ENCODE measurements around the gene KCNT1. TPM values are rescaled to one million over a fixed set of nuclear protein-coding genes. Genes with fewer than 3 reads are reported as not detected.

KCNT1 gene
- total RNA-seq, 2 donors from 2014 or later, result under 0.01 TPM

DNA sequence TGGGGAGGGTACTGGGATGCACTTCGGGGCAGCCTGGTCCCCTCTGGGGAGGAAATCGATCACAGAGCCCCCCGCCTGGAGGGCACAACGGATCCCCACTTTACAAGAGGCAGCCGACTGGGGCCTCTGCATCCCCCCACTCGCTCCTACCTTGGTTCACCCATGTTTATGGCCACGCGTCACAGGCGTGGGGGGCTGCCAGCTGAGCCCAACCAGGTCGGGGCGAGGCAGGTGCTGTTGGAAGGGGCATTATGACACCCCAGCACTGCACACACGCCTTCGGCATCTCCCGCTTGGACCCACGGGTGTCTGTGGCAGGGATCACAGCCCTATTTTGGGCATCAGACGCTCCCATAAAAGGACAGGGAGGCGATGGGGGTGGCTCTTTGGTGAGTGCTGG, 17.3 kb upstream of the KCNT1 start:
- no peak for ATAC-seq
- Histone ChIP-seq H3K27me3 (peaks cover 0 to 5% of the 10 kb centered on the region in 2 donors), H3K27ac (no peak overlapping the region), H3K9me3 (no peaks in the 10 kb centered on the region), H3K4me3 (no peak overlapping the region), H3K4me1 (no peaks in the 10 kb centered on the region), H3K36me3 (replicated peaks in 1 of 2; ENCODE audit: insufficient read depth in 1 of 2, low read depth in 2 of 2) (no peaks in the 10 kb centered on the region)
- no peak for TF ChIP-seq POLR2A (IDR thresholded peaks at IDR 0.05)
- TF ChIP-seq, protein P1, sequence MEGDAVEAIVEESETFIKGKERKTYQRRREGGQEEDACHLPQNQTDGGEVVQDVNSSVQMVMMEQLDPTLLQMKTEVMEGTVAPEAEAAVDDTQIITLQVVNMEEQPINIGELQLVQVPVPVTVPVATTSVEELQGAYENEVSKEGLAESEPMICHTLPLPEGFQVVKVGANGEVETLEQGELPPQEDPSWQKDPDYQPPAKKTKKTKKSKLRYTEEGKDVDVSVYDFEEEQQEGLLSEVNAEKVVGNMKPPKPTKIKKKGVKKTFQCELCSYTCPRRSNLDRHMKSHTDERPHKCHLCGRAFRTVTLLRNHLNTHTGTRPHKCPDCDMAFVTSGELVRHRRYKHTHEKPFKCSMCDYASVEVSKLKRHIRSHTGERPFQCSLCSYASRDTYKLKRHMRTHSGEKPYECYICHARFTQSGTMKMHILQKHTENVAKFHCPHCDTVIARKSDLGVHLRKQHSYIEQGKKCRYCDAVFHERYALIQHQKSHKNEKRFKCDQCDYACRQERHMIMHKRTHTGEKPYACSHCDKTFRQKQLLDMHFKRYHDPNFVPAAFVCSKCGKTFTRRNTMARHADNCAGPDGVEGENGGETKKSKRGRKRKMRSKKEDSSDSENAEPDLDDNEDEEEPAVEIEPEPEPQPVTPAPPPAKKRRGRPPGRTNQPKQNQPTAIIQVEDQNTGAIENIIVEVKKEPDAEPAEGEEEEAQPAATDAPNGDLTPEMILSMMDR (IDR thresholded peaks at IDR 0.05), result no peak
- WGBS, 2 donors, result 52% methylated on average over 16 of the region's 17 CpGs; no CpG with 5 or more reads in 1 of the 2 donors
- intact Hi-C loops (cut with DNase I), result no loop called here
- no peak for DNase-seq

DNA sequence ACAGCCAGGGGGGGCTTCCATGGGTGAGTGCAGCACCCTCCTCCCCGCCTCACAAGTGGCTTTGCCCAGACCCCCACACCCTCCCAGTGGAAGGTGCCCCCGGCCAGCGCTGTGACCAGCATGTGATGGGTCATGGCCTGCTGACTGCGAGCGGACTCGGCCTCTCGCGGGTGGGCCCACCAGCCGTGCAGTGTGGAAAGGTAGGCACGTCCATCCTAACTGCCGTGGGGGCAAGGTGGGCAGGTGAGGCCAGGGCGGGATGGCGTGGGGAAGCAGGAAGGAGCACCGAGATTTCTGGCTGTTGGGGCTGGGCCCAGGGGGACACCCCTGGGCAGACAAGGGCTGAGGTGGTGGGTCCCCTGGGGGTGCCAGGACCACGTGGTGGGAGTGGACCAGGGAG, 14.8 kb upstream of the KCNT1 start:
- no peak overlapping the region for H3K4me3 ChIP-seq
- peaks cover 0 to 1% of the 10 kb centered on the region in 2 donors for H3K27me3 ChIP-seq
- H3K27ac ChIP-seq, result no peak overlapping the region
- H3K36me3 ChIP-seq (replicated peaks in 1 of 2; ENCODE audit: insufficient read depth in 1 of 2, low read depth in 2 of 2), result no peaks in the 10 kb centered on the region
- H3K9me3 ChIP-seq, result no peaks in the 10 kb centered on the region
- TF ChIP-seq, protein P1 (IDR thresholded peaks at IDR 0.05), result no peak
- no peak for TF ChIP-seq POLR2A (IDR thresholded peaks at IDR 0.05)
- intact Hi-C loops (cut with DNase I), result no loop called here
- H3K4me1 ChIP-seq, result no peaks in the 10 kb centered on the region
- DNase-seq (no peak), ATAC-seq (no peak)
- 58 to 66% methylated on average over 11 to 15 of the region's 15 CpGs for WGBS, 2 donors

DNA sequence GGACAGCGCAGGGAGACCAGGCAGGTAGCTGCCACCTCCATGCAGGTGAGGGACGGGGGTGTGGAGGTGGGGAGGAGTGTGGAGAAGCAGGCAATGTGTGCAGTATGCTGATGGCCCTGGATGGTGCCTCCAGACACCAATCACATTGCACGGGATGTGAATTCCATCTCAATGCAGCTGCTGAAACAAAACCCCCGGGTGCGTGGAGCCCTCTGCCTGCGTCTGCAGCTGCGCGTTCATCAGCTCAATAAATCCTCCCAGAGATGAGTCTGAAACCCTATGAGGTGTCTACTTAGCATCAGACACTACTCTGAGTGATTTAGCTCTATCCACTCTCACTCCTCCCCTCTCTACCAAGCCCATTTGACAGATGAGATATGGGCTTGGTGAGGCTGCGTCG, 13.0 kb upstream of the KCNT1 start:
- Histone ChIP-seq H3K4me1 (no peaks in the 10 kb centered on the region), H3K27ac (no peak overlapping the region), H3K4me3 (no peak overlapping the region), H3K9me3 (no peaks in the 10 kb centered on the region), H3K36me3 (replicated peaks in 1 of 2; ENCODE audit: insufficient read depth in 1 of 2, low read depth in 2 of 2) (no peaks in the 10 kb centered on the region), H3K27me3 (no peaks in the 10 kb centered on the region)
- no peak for TF ChIP-seq POLR2A (IDR thresholded peaks at IDR 0.05)
- TF ChIP-seq, protein P1 (IDR thresholded peaks at IDR 0.05), result no peak
- no peak for DNase-seq
- no peak for ATAC-seq
- 71 to 85% methylated on average over 7 to 10 of the region's 10 CpGs for WGBS, 2 donors
- intact Hi-C loops (cut with DNase I), result no loop called here

DNA sequence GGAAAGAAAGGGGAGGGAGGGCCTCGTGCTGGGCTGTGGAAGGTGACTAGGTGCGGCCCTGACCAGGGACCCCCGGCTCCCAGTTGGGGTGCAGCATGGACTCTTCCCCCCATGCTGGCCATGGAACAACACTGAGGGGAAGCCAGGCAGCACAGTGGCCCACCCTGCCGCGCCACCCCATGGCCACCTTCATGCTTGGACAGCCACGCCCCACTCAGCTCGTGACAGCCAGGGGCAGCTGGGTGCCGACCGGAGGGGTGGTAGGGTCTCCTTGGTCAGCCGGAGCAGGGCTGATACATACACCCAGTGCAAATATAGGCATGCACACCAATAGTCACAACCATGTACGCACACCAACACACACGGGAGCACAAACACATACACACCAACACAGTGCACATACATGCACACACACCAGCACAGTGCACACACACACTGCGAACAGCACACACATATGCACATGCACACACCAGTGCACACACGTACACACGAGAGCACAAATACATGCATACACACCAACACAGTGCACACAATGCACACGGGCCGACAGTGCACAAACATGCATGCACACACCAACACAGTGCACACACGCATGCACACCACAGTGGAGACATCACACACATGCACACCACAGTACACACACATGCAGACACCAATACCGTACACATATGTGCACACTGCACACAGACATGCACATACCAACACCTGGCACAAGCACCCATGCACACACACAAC, 11.0 kb upstream of the KCNT1 start:
- ATAC-seq (no peak), DNase-seq (no peak)
- H3K4me3 ChIP-seq, result no peak overlapping the region
- WGBS, 2 donors, result 69 to 71% methylated on average over 7 to 17 of the region's 19 CpGs
- H3K27me3 ChIP-seq, result no peaks in the 10 kb centered on the region
- H3K4me1 ChIP-seq, result no peaks in the 10 kb centered on the region
- H3K9me3 ChIP-seq, result no peaks in the 10 kb centered on the region
- TF ChIP-seq, protein P1 (IDR thresholded peaks at IDR 0.05), result no peak
- no peak for TF ChIP-seq POLR2A (IDR thresholded peaks at IDR 0.05)
- no peak overlapping the region for H3K27ac ChIP-seq
- no peaks in the 10 kb centered on the region for H3K36me3 ChIP-seq (replicated peaks in 1 of 2; ENCODE audit: insufficient read depth in 1 of 2, low read depth in 2 of 2)
- intact Hi-C loops (cut with DNase I), result no loop called here

DNA sequence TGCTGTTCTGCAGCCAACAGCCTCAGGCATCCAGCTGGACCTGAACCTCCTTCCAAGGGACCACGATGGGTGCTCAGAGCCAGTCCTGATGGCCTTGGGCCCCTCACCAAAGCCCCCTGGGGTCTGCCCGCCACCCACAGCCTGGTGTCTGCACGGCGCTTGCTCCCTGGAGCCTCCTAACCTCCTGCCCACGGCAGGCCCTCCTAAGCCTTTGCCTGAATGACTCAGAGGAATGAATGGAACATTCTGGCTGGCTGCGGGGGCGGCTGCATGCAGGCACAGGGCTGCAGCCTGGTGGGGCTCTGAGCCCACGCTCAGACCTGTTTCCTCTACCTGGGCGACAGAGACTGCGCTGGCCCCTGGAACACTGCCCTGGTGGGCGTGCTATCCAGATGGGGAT, 9.6 kb upstream of the KCNT1 start:
- ATAC-seq (no peak), DNase-seq (no peak)
- Histone ChIP-seq H3K27me3 (no peaks in the 10 kb centered on the region), H3K36me3 (replicated peaks in 1 of 2; ENCODE audit: insufficient read depth in 1 of 2, low read depth in 2 of 2) (no peaks in the 10 kb centered on the region), H3K27ac (no peak overlapping the region), H3K9me3 (no peaks in the 10 kb centered on the region), H3K4me1 (no peaks in the 10 kb centered on the region), H3K4me3 (no peak overlapping the region)
- 33 to 55% methylated on average over 5 to 11 of the region's 11 CpGs for WGBS, 2 donors
- intact Hi-C loops (cut with DNase I), result no loop called here
- no peak for TF ChIP-seq POLR2A (IDR thresholded peaks at IDR 0.05)
- TF ChIP-seq, protein P1 (IDR thresholded peaks at IDR 0.05), result no peak
